NK-92 (cell line): Measurements from ENCODE around the gene SLC12A3.

Experiments used
- DNase-seq: peaks from one replicate; lab custom pipeline; 2025; ENCODE audit not compliant: unreplicated experiment; lab: John Stamatoyannopoulos, UW

The SLC12A3 gene

DNA sequence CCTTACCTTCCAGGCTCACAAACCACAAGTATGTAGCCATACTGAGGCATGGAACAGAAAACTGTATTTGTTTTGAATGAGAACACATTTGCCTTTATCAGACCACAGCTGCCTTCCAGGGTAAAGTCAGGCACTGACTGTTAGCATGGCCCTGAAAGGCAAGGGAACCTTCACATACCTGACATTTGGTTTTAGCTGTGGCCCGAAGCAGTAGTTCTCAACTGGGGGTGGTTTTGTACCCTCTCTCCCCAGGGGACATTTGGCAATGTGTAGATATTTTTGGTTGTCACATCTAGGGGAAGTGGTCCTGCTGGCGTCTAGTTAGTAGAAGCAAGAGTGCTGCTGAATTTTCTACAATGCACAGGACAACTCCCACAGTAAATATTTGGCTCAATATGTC, 76.1 kb downstream of the SLC12A3 start:
- DNase-seq: no peak

GRCh38 chr16:56941856-56942331, 76.9 kb downstream of the SLC12A3 start:
- DNase-seq: no peak

- DNase-seq: no peak
These were observed 78.9 kb downstream of the SLC12A3 start for GRCh38 chr16:56943761-56944375.

GRCh38 chr16:56944954-56945839, 80.2 kb downstream of the SLC12A3 start:
- no peak for DNase-seq

DNA sequence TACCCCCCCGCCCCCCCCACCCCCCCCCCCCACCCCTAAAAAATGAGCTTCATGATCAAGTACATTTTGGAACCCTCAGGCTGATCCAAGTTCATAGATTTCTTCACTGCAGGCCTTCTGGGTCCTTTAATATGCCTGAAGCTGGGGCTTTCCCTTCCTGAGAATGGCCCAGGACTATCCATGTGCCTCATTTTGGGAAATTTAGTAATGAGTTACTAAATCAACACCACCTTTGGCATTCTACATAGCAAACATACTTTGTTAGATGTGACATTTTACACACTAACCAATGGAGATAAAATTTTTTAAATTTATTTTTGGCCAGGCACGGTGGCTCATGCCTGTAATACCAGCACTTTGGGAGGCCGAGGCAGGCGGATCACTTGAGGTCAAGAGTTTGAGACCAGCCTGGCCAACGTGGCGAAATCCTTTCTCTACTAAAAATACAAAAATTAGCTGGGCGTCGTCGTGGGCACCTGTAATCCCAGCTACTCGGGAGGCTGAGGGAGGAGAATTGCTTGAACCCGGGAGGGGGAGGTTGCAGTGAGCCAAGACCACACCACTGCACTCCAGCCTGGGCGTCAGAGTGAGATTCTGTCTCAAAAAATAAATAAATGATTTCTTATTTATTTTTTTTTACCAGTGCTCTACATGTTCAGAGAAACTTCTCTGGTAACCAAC, 81.0 kb downstream of the SLC12A3 start:
- no peak for DNase-seq

DNA sequence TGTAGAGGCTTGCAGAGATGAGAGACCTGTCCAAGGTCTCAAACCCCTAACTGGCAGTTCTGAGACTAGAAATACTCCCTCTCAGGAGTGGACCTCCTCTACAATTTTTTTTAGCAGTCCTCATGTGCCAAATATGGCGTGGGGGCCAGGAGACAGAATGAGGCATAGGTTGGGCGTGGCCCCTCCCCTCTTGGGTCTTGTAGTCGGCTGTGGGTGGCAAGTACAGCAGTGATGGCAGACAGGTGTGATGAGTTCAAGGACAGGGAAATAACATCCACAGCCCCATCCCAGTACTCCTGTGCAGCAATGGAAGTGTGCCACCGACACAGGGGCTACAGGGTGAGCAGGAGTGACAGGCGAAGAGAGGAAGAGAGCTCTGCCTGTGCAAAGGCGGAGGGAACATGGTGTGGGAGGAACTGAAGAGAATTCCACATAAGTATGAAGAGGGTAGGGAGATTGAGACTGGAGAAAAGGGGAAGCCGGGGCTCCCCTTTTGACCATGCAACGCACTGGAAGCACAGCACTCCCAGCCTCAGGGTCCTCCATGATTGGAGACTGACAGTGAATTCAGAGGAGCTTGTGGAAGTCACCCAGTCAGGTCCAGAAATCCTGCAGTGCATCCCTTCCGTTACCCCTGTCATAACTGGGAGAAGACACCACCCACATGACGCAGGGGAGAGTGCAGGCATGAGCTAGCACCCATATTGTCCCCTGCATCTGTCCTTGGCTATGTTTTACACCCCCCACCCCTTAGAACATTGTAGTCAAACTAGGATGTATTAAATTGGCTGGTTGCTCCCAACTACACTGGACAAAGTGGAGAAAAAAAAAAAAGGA, 82.0 kb downstream of the SLC12A3 start:
- no peak for DNase-seq

- DNase-seq: no peak
These were observed 82.6 kb downstream of the SLC12A3 start for GRCh38 chr16:56947604-56947995.

DNA sequence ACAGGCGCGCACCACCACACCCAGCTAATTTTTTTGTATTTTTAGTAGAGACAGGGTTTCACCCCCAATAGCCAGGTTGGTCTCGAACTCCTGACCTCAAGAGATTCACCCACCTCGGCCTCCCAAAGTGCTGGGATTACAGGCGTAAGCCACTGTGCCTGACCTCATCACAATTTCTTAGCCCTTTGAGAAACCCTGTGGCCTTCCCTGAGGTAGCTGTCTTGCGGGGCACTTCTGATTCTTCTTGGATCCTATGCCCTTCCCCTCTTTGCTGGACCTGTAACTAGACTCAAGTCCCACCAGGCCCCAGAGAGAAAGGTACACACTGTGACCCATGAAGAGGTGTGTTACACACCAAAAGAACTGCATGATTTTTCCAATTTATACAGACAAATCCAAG, 83.2 kb downstream of the SLC12A3 start:
- no peak for DNase-seq

- DNase-seq: no peak
These were observed 85.0 kb downstream of the SLC12A3 start for GRCh38 chr16:56950051-56950450.

GRCh38 chr16:56950455-56950854, 85.4 kb downstream of the SLC12A3 start:
- no peak for DNase-seq

GRCh38 chr16:56950881-56951771, 86.1 kb downstream of the SLC12A3 start:
- no peak for DNase-seq

DNA sequence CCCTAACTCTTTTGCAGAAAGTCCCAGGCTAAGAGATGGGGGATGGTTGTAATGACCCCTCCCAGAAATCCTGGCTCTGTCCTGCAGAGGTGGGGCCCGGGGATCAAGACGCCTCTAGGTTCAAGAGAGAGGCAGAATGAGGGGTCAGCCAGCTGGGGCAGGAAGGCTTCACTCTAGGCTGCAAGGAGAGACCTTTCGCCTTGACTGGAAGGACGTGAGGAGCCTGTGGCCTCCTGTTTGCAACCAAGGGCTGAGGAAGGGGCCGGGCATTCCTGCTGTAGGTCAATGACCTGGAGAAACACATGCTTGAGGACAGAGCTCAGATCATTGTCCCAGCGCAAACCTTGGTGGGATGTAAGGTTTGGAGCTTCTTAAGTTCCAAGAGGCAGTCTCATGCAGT, 88.0 kb downstream of the SLC12A3 start:
- DNase-seq: no peak

- DNase-seq: no peak
These were observed 91.1 kb downstream of the SLC12A3 start for GRCh38 chr16:56956076-56956475.

DNA sequence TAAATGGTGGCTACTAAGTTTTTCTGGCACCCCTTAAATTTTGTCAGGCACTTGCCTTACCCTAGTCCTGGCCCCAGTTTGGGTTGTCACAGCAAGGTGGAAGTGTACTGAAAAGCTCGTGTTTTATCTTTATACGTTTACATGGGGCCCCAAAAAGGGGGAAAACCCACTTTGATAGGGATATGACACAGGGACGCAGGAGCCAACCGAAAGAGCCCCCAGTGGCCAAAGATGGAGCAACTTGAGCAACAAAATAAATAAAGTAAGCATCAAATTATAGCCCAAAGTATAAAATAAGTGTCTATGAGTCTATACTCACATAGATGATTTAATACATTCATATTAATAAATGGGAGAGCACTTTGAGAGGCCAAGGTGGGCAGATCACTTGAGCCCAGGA, 91.7 kb downstream of the SLC12A3 start:
- DNase-seq: no peak

DNA sequence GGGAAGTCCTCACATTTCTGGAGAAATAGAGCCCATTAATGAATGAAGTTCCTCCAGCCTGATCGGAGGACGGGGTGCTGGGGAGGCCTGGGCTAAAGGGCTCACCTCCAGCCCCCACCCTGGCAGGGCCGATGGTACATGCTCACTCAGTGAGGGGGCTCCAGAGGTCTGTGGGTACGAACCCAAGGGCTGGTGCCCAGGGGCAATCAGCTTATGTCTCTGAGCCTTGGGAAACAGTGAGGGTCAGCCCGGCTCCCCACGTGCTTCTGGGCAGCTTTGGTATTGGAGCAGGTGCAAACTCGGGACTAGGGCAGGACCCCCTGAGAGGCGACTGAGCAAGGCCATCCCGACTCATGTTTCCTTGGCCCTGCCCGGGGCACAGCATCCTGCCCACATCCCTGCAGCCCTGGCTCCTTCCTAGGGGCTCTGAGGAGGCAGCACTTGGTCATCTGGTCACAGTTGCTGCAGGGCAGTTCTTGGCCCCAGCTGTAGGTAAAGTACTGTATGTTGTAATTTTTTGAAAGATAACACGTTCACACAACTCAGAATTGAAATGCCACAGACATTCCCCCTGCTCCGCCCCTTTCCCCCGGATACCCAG, 95.8 kb downstream of the SLC12A3 start:
- DNase-seq: no peak

DNA sequence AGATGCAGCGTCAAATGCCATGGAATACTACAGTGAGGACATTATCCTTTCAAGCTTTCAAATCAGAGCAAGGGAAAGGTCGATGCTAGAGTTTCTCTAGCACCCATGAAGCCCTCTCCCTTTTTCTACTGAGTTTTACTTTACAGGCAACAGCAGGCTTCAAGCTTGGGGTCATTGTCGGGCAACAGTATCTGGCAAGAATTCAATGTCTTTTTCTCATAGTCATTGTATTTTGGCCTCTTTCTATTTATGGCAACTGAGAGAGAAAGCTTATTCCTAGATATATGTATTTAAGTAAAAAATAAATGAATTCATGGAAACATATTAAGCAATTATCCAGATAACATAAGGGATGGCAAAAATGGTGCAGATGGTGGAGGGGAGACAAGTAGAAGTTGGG, 96.4 kb downstream of the SLC12A3 start:
- DNase-seq: no peak

- DNase-seq: no peak
These were observed 96.9 kb downstream of the SLC12A3 start, which contains the start of gene CETP for GRCh38 chr16:56961851-56962281. TSS of gene CETP (plus strand) at chr16:56961950. CDS start at chr16:56961980, 30 bp downstream.

- DNase-seq: peak; percentile 64
These were observed 99.5 kb downstream of the SLC12A3 start for GRCh38 chr16:56964243-56965148.
